ENCODE data around the gene CAMK1D.

The CAMK1D gene

DNA sequence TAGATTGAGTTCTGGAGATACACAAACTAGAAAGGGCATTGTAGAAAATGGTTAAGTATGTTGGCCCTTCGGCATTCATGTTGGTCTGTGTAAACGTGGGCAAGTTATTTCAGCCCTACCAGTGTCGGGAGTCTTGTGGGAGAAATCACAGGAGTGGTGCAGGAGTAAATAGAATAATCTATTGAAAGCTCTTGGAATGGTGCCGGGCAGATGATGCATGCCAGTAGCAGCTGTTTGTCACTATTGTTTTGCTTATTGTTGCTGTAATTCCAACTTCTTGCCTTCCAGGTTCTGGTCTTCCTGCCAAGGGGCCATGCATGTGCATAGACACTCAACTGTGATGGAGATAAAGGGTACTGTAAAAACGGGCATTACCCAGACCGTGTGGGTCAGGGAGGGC is 259.4 kb downstream of the CAMK1D start:
- Histone ChIP-seq H3F3A (ENCODE audit: insufficient read depth, low read length) (no peaks in the 10 kb centered on the region), H3K27me3 (ENCODE audit: insufficient read depth, low read length) (no peaks in the 10 kb centered on the region), H4K20me1 (ENCODE audit: insufficient read depth, low read length) (no peaks in the 10 kb centered on the region), H3K9me2 (ENCODE audit: low read depth, low read length) (no peaks in the 10 kb centered on the region), H3K36me3 (ENCODE audit: insufficient read depth, low read length) (no peaks in the 10 kb centered on the region), H2AFZ (ENCODE audit: low read length) (no peak overlapping the region), H3K79me2 (ENCODE audit: insufficient read depth, low read length) (no peaks in the 10 kb centered on the region), H3K4me1 (ENCODE audit: insufficient read depth, low read length, severe bottlenecking) (peaks cover 7% of the 10 kb centered on the region), H3K27ac (ENCODE audit: low read depth, low read length, poor library complexity, severe bottlenecking) (no peak overlapping the region), H3K4me3 (ENCODE audit: low read depth, low read length, poor library complexity, severe bottlenecking) (no peak overlapping the region), H3K9me3 (ENCODE audit: low read length) (no peaks in the 10 kb centered on the region), H3K9ac (ENCODE audit: low read length) (no peak overlapping the region), H3K4me2 (ENCODE audit: low read length) (no peak overlapping the region)
- TF ChIP-seq, protein P1, sequence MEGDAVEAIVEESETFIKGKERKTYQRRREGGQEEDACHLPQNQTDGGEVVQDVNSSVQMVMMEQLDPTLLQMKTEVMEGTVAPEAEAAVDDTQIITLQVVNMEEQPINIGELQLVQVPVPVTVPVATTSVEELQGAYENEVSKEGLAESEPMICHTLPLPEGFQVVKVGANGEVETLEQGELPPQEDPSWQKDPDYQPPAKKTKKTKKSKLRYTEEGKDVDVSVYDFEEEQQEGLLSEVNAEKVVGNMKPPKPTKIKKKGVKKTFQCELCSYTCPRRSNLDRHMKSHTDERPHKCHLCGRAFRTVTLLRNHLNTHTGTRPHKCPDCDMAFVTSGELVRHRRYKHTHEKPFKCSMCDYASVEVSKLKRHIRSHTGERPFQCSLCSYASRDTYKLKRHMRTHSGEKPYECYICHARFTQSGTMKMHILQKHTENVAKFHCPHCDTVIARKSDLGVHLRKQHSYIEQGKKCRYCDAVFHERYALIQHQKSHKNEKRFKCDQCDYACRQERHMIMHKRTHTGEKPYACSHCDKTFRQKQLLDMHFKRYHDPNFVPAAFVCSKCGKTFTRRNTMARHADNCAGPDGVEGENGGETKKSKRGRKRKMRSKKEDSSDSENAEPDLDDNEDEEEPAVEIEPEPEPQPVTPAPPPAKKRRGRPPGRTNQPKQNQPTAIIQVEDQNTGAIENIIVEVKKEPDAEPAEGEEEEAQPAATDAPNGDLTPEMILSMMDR (IDR thresholded peaks at IDR 0.05; ENCODE audit: low read length) = no peak
- TF ChIP-seq EZH2 (IDR thresholded peaks at IDR 0.05; ENCODE audit: borderline replicate concordance, low read length) = no peak

DNA sequence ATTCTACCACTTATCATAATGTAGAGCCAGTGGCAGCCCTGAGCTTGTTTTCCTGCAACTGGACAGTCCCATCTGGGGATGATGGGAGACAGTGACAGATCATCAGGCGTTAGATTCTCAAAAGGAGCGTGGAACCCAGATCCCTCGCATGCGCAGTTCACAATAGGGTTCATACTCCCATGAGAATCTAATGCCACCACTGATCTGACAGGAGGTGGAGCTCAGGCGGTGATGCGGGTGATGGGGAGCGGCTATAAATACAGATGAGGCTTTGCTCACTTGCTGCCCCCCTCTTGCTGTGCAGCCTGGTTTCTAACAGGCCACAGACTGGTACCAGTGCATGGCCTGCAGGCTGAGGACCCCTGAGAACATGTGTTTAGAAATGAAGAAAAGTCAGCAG is 260.1 kb downstream of the CAMK1D start:
- Histone ChIP-seq H3K27me3 (ENCODE audit: insufficient read depth, low read length) (no peaks in the 10 kb centered on the region), H3F3A (ENCODE audit: insufficient read depth, low read length) (no peaks in the 10 kb centered on the region), H3K4me2 (ENCODE audit: low read length) (no peak overlapping the region), H2AFZ (ENCODE audit: low read length) (no peak overlapping the region), H3K27ac (ENCODE audit: low read depth, low read length, poor library complexity, severe bottlenecking) (no peak overlapping the region), H3K4me3 (ENCODE audit: low read depth, low read length, poor library complexity, severe bottlenecking) (no peak overlapping the region), H3K9me3 (ENCODE audit: low read length) (no peaks in the 10 kb centered on the region), H3K4me1 (ENCODE audit: insufficient read depth, low read length, severe bottlenecking) (peaks cover 7% of the 10 kb centered on the region), H3K9ac (ENCODE audit: low read length) (no peak overlapping the region), H3K9me2 (ENCODE audit: low read depth, low read length) (no peaks in the 10 kb centered on the region), H3K79me2 (ENCODE audit: insufficient read depth, low read length) (no peaks in the 10 kb centered on the region), H4K20me1 (ENCODE audit: insufficient read depth, low read length) (no peaks in the 10 kb centered on the region), H3K36me3 (ENCODE audit: insufficient read depth, low read length) (no peaks in the 10 kb centered on the region)
- TF ChIP-seq, protein P1 (IDR thresholded peaks at IDR 0.05; ENCODE audit: low read length) = no peak
- TF ChIP-seq EZH2 (IDR thresholded peaks at IDR 0.05; ENCODE audit: borderline replicate concordance, low read length) = no peak

DNA sequence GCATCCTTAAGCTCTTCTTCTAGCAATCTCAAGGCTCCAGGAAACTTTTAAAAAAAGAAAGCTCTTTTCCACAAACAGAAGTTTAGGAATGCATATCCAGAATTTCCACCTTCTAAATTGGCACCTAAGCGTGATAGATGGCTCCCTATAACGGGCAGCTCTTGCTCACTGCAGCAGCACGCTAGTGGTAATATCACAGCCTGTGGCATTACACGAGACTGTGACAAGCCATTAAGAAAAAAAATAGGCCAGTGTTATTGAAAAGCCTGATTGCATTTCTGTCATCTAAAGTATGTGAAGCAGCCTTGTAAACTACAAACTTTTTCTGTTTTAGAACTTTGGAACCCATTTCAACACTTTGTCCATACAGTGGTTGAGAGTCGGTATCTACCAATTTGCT is 263.8 kb downstream of the CAMK1D start:
- Histone ChIP-seq H3K4me3 (ENCODE audit: low read depth, low read length, poor library complexity, severe bottlenecking) (no peak overlapping the region), H3K27ac (ENCODE audit: low read depth, low read length, poor library complexity, severe bottlenecking) (no peak overlapping the region), H2AFZ (ENCODE audit: low read length) (no peak overlapping the region), H3K36me3 (ENCODE audit: insufficient read depth, low read length) (no peaks in the 10 kb centered on the region), H3K9ac (ENCODE audit: low read length) (no peak overlapping the region), H3K27me3 (ENCODE audit: insufficient read depth, low read length) (no peaks in the 10 kb centered on the region), H3K9me2 (ENCODE audit: low read depth, low read length) (no peaks in the 10 kb centered on the region), H3K79me2 (ENCODE audit: insufficient read depth, low read length) (no peaks in the 10 kb centered on the region), H3K9me3 (ENCODE audit: low read length) (no peaks in the 10 kb centered on the region), H3K4me1 (ENCODE audit: insufficient read depth, low read length, severe bottlenecking) (no peaks in the 10 kb centered on the region), H3K4me2 (ENCODE audit: low read length) (no peak overlapping the region), H3F3A (ENCODE audit: insufficient read depth, low read length) (no peaks in the 10 kb centered on the region), H4K20me1 (ENCODE audit: insufficient read depth, low read length) (no peaks in the 10 kb centered on the region)
- no peak for TF ChIP-seq EZH2 (IDR thresholded peaks at IDR 0.05; ENCODE audit: borderline replicate concordance, low read length)
- TF ChIP-seq, protein P1 (IDR thresholded peaks at IDR 0.05; ENCODE audit: low read length) = no peak
